HepG2 (cell line): ENCODE measurements around the gene CA14. TPM values are rescaled to one million over a fixed set of nuclear protein-coding genes. Genes with fewer than 3 reads are reported as not detected.

Experiments
- AHR ChIP-seq: IDR thresholded peaks from 2 replicates; pipeline ENCODE4 v1.6.1; 2018; ENCODE audit warnings: missing genetic modification reagents, missing compliant biosample characterization
- ARNT ChIP-seq: fragments of 450-650 bp; IDR thresholded peaks from 2 replicates; pipeline ENCODE4 v1.6.1; 2017
- ATM ChIP-seq: fragments of 450-650 bp; IDR thresholded peaks from 2 replicates; pipeline ENCODE4 v1.7.1; 2017; ENCODE audit warnings: mild to moderate bottlenecking, borderline replicate concordance
- CREM ChIP-seq, 2 experiments: sonication (generic) in 1 of 2; formaldehyde crosslinking in 1 of 2; IDR thresholded peaks; 2 replicates each; pipeline versions ENCODE4 v1.4.0 to v1.6.1; 2016 to 2020; ENCODE audit warnings: antibody characterized with exemption in 1 of 2, mild to moderate bottlenecking in 1 of 2, missing genetic modification reagents in 1 of 2
- KDM5A ChIP-seq: fragments of 200-600 bp; sonication (generic); IDR thresholded peaks from 2 replicates; pipeline ENCODE4 v1.7.0; 2018; ENCODE audit warnings: antibody characterized with exemption, mild to moderate bottlenecking, low read length, borderline replicate concordance
- KMT2A ChIP-seq: sonication (generic); formaldehyde crosslinking; IDR thresholded peaks from 2 replicates; pipeline ENCODE4 v1.4.0; 2020; ENCODE audit warnings: missing genetic modification reagents
- NCOA2 ChIP-seq: sonication (generic); formaldehyde crosslinking; IDR thresholded peaks from 2 replicates; pipeline ENCODE4 v1.8.0; 2022; ENCODE audit warnings: inconsistent platforms
- NR1H2 ChIP-seq: sonication (generic); formaldehyde crosslinking; IDR thresholded peaks from 2 replicates; pipeline ENCODE4 v1.8.1; 2022; ENCODE audit warnings: low read depth, missing genetic modification reagents, borderline replicate concordance
- POGZ ChIP-seq: sonication (generic); formaldehyde crosslinking; IDR thresholded peaks from 2 replicates; pipeline ENCODE4 v1.4.0; 2020; ENCODE audit warnings: mild to moderate bottlenecking, missing genetic modification reagents
- RBM22 ChIP-seq: fragments of 200-400 bp; formaldehyde crosslinking; optimal IDR thresholded peaks from 2 replicates; pipeline ENCODE3; 2017; ENCODE audit warnings: mild to moderate bottlenecking, low read length, moderate library complexity
- SIX1 ChIP-seq: sonication (generic); formaldehyde crosslinking; IDR thresholded peaks from 2 replicates; pipeline ENCODE4 v1.4.0; 2020; ENCODE audit warnings: missing genetic modification reagents, borderline replicate concordance
- SMC3 ChIP-seq: IDR thresholded peaks from 2 replicates; pipeline ENCODE4 v1.6.1; 2011; ENCODE audit warnings: low read length, improper control_type of control experiment
- TBX2 ChIP-seq: sonication (generic); formaldehyde crosslinking; IDR thresholded peaks from 2 replicates; pipeline ENCODE4 v1.5.0; 2020; ENCODE audit warnings: missing genetic modification reagents, mild to moderate bottlenecking, borderline replicate concordance
- ZNF138 ChIP-seq: sonication (generic); formaldehyde crosslinking; IDR thresholded peaks from 2 replicates; pipeline ENCODE4 v1.5.0; 2020; ENCODE audit warnings: mild to moderate bottlenecking, low read depth, missing genetic modification reagents
- ZNF614 ChIP-seq: IDR thresholded peaks from 2 replicates; pipeline ENCODE4 v1.6.1; 2018; ENCODE audit warnings: missing biosample characterization, missing genetic modification reagents, inconsistent platforms, borderline replicate concordance
- ZNF777 ChIP-seq: sonication (generic); formaldehyde crosslinking; IDR thresholded peaks from 2 replicates; pipeline ENCODE4 v1.4.0; 2020; ENCODE audit warnings: missing genetic modification reagents
- ZNF891 ChIP-seq: sonication (generic); formaldehyde crosslinking; IDR thresholded peaks from 2 replicates; pipeline ENCODE4 v1.5.0; 2020; ENCODE audit warnings: mild to moderate bottlenecking, missing genetic modification reagents
- polyA plus RNA-seq, 8 experiments: library from polyadenylated mRNA; depleted of rRNA in 3 of 8; stranded (reverse) in 7 of 8; unstranded in 1 of 8; fragments of >200 nt; fragmentation: Illumina TruSeq in 4 of 8; extraction: Trizol in 4 of 8; gene quantifications; 2 replicates each; pipeline versions ENCODE4 v1.2.1 to v1.2.3, GENCODE V29; 2011 to 2016; ENCODE audit warnings: low read depth in 4 of 8, missing spikeins in 1 of 8, mixed read lengths in 1 of 8; ENCODE audit not compliant: insufficient read depth in 1 of 8
- total RNA-seq, 5 experiments: library from RNA; depleted of rRNA; stranded (reverse); fragments of >200 nt; fragmentation: Illumina TruSeq; extraction: Trizol; gene quantifications; 2 replicates each; pipeline ENCODE4 v1.2.3, GENCODE V29; 2016; ENCODE audit warnings: low read depth in 1 of 5
- TF ChIP-seq, protein P1 (sequence below): sonication (generic); formaldehyde crosslinking; IDR thresholded peaks from 2 replicates; pipeline ENCODE4 v1.4.0; 2020; ENCODE audit warnings: mild to moderate bottlenecking, missing genetic modification reagents, borderline replicate concordance
- TF ChIP-seq, protein P2 (sequence below): IDR thresholded peaks from 2 replicates; pipeline ENCODE4 v1.4.0; 2020; ENCODE audit warnings: mild to moderate bottlenecking, missing genetic modification reagents
- TF ChIP-seq, protein P3 (sequence below), 2 experiments: fragments of 450-650 bp in 1 of 2; sonication (generic) in 1 of 2; formaldehyde crosslinking; IDR thresholded peaks; 2 replicates each; pipeline versions ENCODE4 v1.5.0 to v1.8.0; 2020 to 2022; ENCODE audit warnings: mild to moderate bottlenecking in 1 of 2, missing genetic modification reagents in 1 of 2

The CA14 gene
- total and polyA plus RNA-seq, 2 of the 13 experiments (the other 11 are each of a cell fraction or from before 2014, with no cell fraction given) = 2.4 to 8.5 TPM

DNA sequence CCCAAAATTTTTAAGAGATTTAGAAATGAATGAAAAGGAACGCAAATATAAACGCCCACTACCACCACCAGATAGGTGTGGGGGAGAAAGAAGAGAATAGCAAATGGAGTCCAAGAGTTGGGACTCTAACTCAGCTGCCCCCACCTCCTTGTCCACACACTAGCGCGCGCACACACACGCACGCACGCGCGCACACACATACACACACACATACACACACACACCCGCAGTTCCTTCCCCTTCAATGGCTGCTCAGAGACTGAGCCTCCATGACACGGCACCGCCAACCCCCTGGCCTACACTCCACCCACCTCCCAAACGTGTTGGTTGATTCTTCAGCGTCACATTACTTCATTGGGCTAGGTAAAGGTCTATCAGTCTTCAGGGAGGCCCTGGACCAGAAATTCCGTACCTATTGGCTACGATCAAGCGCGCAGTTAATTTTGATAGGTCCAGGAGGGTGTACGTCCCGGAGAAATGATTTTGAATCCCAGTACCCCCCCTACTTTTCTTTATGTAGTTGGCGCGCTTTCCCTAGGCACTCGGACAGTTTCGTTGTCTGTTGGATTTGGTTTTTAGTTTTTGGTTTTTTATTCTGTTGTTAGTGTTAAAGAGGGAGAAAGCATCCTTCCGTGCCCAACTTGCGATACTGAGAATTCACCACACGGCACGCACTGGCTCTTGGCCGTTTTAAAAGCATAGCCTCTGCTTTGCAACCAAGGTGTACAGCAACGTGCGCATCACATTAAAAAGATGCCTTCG, 21.5 kb upstream of the CA14 start, which contains the start of gene ANP32E (continued):
- TF ChIP-seq NCOA2 = peak; percentile 49; the same call in 1 of the 2 replicates
- peak; percentile 56; the same call in 1 of the 2 replicates for TF ChIP-seq ZNF891
- TF ChIP-seq, protein P1, sequence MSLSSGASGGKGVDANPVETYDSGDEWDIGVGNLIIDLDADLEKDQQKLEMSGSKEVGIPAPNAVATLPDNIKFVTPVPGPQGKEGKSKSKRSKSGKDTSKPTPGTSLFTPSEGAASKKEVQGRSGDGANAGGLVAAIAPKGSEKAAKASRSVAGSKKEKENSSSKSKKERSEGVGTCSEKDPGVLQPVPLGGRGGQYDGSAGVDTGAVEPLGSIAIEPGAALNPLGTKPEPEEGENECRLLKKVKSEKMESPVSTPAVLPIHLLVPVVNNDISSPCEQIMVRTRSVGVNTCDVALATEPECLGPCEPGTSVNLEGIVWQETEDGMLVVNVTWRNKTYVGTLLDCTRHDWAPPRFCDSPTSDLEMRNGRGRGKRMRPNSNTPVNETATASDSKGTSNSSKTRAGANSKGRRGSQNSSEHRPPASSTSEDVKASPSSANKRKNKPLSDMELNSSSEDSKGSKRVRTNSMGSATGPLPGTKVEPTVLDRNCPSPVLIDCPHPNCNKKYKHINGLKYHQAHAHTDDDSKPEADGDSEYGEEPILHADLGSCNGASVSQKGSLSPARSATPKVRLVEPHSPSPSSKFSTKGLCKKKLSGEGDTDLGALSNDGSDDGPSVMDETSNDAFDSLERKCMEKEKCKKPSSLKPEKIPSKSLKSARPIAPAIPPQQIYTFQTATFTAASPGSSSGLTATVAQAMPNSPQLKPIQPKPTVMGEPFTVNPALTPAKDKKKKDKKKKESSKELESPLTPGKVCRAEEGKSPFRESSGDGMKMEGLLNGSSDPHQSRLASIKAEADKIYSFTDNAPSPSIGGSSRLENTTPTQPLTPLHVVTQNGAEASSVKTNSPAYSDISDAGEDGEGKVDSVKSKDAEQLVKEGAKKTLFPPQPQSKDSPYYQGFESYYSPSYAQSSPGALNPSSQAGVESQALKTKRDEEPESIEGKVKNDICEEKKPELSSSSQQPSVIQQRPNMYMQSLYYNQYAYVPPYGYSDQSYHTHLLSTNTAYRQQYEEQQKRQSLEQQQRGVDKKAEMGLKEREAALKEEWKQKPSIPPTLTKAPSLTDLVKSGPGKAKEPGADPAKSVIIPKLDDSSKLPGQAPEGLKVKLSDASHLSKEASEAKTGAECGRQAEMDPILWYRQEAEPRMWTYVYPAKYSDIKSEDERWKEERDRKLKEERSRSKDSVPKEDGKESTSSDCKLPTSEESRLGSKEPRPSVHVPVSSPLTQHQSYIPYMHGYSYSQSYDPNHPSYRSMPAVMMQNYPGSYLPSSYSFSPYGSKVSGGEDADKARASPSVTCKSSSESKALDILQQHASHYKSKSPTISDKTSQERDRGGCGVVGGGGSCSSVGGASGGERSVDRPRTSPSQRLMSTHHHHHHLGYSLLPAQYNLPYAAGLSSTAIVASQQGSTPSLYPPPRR = no peak; the same call in 1 of the 2 replicates
- TF ChIP-seq NR1H2 (CRISPR knock-in tag) = no peak
- no peak for TF ChIP-seq RBM22
- TF ChIP-seq TBX2 (CRISPR knock-in tag) = peak; percentile 36; the same call in 1 of the 2 replicates
- TF ChIP-seq AHR = peak; percentile 89; the same call in 1 of the 2 replicates
- no peak for TF ChIP-seq ZNF138 (CRISPR knock-in tag)
- peak; percentile 69 for TF ChIP-seq POGZ (CRISPR knock-in tag)
- TF ChIP-seq ZNF777 (CRISPR knock-in tag) = 0 out of 2 replicates have a peak, but pooled peaks have one; percentile 46
- TF ChIP-seq, protein P2, sequence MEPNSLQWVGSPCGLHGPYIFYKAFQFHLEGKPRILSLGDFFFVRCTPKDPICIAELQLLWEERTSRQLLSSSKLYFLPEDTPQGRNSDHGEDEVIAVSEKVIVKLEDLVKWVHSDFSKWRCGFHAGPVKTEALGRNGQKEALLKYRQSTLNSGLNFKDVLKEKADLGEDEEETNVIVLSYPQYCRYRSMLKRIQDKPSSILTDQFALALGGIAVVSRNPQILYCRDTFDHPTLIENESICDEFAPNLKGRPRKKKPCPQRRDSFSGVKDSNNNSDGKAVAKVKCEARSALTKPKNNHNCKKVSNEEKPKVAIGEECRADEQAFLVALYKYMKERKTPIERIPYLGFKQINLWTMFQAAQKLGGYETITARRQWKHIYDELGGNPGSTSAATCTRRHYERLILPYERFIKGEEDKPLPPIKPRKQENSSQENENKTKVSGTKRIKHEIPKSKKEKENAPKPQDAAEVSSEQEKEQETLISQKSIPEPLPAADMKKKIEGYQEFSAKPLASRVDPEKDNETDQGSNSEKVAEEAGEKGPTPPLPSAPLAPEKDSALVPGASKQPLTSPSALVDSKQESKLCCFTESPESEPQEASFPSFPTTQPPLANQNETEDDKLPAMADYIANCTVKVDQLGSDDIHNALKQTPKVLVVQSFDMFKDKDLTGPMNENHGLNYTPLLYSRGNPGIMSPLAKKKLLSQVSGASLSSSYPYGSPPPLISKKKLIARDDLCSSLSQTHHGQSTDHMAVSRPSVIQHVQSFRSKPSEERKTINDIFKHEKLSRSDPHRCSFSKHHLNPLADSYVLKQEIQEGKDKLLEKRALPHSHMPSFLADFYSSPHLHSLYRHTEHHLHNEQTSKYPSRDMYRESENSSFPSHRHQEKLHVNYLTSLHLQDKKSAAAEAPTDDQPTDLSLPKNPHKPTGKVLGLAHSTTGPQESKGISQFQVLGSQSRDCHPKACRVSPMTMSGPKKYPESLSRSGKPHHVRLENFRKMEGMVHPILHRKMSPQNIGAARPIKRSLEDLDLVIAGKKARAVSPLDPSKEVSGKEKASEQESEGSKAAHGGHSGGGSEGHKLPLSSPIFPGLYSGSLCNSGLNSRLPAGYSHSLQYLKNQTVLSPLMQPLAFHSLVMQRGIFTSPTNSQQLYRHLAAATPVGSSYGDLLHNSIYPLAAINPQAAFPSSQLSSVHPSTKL (CRISPR knock-in tag) = peak; percentile 70
- peak; percentile 95 for TF ChIP-seq CREM (IDR thresholded peaks at IDR 0.05)
- no peak for TF ChIP-seq CREM (CRISPR knock-in tag; IDR thresholded peaks at IDR 0.05)
- TF ChIP-seq SMC3 = no peak
- TF ChIP-seq ATM = no peak
- TF ChIP-seq, protein P3, sequence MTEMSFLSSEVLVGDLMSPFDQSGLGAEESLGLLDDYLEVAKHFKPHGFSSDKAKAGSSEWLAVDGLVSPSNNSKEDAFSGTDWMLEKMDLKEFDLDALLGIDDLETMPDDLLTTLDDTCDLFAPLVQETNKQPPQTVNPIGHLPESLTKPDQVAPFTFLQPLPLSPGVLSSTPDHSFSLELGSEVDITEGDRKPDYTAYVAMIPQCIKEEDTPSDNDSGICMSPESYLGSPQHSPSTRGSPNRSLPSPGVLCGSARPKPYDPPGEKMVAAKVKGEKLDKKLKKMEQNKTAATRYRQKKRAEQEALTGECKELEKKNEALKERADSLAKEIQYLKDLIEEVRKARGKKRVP (CRISPR knock-in tag; IDR thresholded peaks at IDR 0.05) = peak in 1 of 2 experiments; percentile 79; a peak in 2 of 4 replicates
- no peak for TF ChIP-seq ARNT
- no peak for TF ChIP-seq ZNF614 (CRISPR knock-in tag)
- peak; percentile 76 for TF ChIP-seq KMT2A (CRISPR knock-in tag)
- no peak for TF ChIP-seq SIX1 (CRISPR knock-in tag)
- TF ChIP-seq KDM5A = peak; percentile 66; the same call in 1 of the 2 replicates
